Embryonic facial prominence (tissue), 1 donor: ENCODE measurements around the gene SRPK2.

Experiments
- DNase-seq: peaks from one replicate; pipeline ENCODE4 v3.0.0-alpha.2; 2016; ENCODE audit errors: extremely low spot score

The SRPK2 gene

DNA sequence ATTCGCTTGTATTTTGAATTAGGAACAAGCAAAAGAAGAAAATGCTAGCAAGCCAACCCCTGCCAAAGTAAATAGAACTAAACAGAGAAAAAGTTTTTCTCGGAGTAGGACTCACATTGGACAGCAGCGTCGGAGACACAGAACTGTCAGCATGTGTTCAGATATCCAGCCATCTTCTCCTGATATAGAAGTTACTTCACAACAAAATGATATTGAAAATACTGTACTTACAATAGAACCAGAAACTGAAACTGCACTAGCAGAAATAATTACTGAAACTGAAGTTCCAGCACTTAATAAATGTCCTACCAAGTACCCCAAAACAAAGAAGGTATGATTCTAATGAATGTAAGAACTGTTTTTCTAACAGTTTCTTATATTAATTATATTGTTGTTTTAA lies 286.9 kb downstream of the SRPK2 start:
- no peak for DNase-seq

DNA sequence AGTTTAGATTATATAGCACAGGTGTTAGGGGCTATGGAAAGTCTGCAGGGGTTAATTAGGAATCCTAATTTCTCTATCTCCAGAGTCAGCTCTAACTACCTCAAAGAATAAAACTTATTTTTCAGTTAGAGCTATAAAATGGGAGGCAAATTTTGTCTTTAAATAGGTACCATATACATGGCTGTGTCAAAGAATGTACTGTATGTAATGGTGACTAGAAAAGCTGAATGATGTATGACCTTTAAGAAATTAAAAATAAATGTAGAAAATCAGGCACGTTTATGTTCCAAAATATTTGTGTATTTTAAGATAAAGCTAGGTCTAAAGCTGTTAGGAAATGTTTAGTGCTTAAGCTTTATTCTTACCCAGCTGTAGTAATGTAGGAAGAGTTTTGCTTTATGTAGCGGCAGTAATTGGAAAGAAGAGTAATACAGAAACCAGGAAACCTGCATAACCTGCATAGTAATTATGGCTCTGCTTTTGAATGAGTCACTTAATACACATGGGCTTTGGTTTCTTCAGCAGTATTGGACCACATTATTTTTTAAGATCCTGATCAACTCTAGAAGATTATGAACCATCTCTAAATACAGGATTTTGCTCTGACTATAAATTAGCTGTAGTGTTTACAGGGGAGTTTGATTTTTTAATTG lies 289.7 kb downstream of the SRPK2 start:
- DNase-seq, result no peak

DNA sequence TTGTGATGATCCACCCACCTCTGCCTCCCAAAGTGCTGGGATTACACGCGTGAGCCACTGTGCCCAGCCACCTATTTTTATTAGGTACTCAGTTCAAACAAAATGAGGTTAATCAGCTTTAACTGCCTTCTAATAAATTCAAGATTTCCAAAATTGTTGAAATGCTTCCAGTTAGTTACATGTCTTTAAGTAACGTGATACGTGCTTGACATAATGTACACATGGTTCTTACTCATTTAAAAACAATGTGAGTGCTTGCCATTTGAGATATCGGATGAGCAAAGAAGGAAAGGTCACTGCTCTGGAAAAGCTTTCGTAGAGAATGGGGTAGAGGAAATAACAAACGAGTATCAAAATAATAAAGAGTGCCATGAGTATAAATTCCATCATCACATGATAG lies 291.1 kb downstream of the SRPK2 start:
- DNase-seq, result no peak

DNA sequence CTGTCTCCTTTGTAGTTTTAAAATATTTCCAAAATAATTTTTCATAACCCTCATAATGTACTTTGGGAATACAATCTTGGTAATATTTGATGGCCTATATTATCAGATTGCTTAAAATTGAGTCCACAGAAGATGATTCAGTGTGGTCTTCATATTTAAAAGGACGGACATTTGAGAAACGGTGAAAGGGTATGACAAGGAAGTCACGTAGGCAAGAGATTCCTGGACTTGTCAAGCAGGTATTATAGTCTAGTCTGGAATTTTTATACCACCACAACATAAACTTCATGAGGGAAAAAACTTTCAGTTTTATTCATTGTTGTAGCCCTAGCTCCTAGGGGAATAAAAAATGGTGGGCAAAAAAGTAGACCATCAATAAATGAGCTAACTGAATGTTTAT lies 292.4 kb downstream of the SRPK2 start:
- DNase-seq, result no peak

DNA sequence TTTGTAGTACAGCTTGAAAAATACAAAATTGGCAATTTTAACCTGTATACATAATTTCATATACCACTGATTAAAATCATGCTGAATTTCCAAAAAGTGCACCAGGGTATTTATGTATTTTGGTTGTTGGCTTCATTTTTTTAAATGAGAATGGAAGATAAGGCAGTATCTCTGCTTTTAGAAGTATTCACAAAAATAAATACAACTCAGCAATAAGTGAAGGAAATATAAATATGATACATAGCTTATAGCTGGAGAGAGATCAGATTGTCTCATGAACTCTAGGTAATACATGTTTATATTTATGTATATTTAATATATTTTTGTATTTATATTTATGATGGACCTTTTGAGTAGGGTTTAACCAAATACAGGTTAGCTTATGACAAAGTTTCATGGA lies 293.8 kb downstream of the SRPK2 start:
- DNase-seq, result no peak

DNA sequence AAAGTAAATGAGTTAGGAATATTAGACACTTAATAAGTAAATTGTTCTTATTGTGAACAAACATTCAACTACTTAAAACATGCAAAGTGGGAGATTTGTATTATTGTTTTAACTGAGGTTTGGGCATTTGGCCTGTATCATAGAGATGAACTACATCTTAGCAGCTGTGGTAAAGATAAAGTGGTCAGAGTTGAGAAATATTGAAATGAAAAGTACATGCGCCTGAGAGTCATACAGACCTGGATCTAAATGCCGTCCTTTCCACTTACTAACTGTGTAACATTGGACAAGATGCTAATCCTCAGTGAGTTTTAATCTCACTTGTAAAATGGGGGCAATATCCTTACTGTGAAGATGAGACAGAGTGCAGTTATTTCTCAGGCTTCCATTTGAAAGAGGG lies 300.3 kb downstream of the SRPK2 start:
- no peak for DNase-seq

DNA sequence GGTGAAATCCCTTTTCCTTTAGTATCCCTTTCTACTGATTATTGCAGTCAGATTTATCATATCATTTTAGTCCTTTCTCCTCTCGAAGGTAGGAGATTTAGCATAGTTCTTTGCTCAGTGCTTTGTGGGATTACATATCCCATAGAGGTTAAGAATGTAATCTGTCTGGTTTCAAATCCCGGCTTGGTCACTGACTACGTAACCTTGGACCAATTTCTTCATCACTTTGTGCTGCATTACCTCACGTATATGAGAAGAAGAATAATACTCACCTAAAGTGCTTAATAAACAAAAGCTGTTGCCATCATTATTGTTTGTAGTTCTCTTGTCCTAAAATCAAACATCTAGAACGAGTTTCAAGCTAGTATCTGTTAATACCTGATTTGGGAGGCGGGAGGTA lies 300.7 kb downstream of the SRPK2 start:
- no peak for DNase-seq

DNA sequence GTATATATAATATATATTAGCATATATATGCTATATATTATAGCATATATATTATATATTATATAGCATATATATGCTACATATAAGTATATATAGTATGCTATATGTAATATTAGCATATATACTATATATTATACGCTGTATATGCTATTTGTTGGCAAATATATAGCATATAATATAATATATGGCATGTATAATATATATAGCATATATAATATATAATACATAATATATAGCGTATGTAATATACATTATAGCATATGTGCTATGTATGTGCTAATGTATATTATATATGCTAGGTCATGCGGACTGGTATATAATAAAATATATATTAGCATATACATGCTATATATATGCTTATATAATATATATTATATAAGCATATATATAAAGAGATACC lies 301.9 kb downstream of the SRPK2 start:
- DNase-seq, result no peak

DNA sequence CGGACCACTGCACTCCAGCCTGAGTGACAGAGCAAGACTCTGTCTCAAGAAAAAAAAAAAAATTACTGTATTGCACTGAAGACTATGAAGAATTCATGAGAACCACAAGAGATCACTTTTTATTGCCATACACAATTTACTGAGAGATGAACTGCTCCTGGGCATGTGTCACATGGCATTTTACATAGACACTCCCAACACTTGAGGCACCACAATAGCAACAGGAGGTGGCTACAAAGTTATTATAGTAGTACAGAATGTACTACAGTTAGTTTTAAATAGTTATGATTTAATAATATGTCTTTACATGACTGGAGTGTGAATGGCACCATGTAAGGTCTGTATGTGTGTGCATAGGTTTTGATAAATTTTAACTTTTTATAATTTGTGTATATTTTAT lies 304.1 kb downstream of the SRPK2 start:
- no peak for DNase-seq

DNA sequence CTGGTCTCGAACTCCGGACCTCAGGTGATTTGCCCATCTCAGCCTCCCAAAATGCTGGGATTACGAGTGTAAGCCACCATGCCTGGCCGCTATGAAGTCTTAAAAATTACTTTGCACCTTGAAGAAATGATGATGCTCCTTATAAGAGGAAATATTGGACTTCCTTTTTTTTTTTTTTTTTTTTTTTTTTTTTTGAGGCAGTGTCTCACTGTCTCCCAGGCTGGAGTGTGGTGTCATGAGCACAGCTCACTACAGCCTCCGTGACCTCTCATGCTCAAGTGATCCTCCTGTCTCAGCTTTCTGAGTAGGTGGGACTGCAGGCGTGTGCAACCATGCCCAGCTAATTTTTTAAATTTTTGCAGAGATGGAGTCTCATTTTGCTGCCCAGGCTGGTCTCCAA lies 309.4 kb downstream of the SRPK2 start:
- no peak for DNase-seq

DNA sequence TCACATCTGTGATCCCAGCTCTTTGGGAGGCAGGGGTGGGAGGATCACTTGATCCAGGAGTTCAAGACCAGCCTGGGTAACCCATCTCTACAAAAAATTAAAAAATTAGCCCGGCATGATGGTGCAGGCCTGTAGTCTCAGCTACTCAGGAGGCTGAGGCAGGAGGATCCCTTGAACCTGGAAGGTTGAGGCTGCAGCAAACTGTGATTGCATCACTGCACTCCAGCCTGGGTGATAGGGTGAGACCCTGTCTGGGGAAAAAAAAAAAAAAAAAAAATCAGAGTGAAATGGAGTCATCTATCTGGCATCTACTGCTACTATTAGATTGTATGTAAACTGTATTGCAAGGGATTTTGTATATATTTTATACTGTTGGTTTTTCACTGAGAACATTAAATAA lies 315.6 kb downstream of the SRPK2 start:
- DNase-seq, result no peak

DNA sequence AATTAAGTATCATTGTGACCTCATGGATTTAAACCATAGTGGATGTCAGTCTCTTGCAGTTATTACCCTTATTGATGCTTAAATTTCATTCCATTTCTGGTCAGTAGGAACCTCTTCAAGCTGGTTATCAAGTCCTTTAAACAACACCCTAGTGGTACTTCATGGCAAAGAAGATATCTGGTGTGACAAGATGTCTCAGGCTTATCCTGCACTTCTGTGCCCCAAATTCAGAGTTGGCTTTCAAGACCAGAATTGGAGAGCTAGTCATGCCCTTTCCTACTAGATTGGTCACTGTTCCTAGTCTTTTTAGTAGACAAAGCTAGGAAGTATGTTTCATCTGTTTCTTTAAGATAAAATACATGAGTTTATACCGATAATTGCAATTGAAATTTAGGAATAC lies 319.8 kb downstream of the SRPK2 start:
- DNase-seq, result no peak

DNA sequence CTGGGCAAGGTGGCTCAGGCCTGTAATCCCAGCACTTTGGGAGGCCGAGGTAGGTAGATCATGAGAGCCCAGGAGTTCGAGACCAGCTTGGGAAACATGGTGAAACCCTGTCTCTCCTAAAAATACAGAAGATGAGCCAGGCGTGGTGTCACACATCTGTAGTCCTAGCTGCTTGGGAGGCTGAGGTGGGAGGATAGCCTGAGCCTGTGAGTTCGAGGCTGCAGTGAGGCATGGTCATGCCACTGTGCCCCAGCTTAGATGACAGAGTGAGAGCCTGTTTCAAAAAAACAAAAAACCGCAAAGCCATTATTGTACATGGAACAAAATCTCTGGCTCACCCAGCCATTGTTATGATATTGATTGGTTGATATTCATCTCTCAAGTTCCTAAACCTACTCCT lies 321.0 kb downstream of the SRPK2 start:
- DNase-seq, result no peak
